A673 (cell line): ENCODE measurements around the gene GPR31.

Source experiments
- EZH2 ChIP-seq: fragments of 200-600 bp; sonication (generic); IDR thresholded peaks from 2 replicates; pipeline ENCODE4 v1.6.1; 2017; ENCODE audit warnings: borderline replicate concordance, low read depth, mild to moderate bottlenecking, mixed read lengths, antibody characterized with exemption, low read length; ENCODE audit not compliant: poor library complexity, severe bottlenecking
- TF ChIP-seq, protein P1 (sequence below): fragments of 300-800, 200-600 bp; sonication (generic); conservative IDR thresholded peaks from 2 replicates; pipeline ENCODE4 v1.5.1; 2017; ENCODE audit warnings: low read depth, mild to moderate bottlenecking, antibody characterized with exemption, low read length, moderate library complexity, mixed read lengths

DNA sequence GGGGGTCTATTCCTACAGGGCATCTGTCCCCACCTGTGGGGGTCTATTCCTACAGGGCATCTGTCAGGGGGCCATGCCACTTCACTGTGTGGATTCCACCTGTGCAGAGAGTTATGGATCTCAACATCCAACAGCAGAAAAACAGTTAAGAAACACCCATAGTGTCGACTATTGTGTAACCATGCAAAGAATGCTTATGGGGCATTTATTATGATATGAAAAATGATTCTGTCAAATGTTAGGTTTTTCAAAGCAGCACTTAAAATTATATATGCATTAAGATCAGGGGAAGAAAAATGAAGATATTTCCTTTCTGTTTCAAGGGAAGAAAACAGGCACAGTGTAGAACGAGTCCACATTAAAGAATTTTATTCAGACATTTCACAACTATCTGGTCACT is 2.9 kb downstream of the GPR31 start:
- TF ChIP-seq, protein P1, sequence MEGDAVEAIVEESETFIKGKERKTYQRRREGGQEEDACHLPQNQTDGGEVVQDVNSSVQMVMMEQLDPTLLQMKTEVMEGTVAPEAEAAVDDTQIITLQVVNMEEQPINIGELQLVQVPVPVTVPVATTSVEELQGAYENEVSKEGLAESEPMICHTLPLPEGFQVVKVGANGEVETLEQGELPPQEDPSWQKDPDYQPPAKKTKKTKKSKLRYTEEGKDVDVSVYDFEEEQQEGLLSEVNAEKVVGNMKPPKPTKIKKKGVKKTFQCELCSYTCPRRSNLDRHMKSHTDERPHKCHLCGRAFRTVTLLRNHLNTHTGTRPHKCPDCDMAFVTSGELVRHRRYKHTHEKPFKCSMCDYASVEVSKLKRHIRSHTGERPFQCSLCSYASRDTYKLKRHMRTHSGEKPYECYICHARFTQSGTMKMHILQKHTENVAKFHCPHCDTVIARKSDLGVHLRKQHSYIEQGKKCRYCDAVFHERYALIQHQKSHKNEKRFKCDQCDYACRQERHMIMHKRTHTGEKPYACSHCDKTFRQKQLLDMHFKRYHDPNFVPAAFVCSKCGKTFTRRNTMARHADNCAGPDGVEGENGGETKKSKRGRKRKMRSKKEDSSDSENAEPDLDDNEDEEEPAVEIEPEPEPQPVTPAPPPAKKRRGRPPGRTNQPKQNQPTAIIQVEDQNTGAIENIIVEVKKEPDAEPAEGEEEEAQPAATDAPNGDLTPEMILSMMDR = no peak
- TF ChIP-seq EZH2 = no peak
